UCSD-AML1 (cell line): ENCODE measurements around the gene DOCK4.

ENCODE experiments used
- DNase-seq: peaks from one replicate; lab custom pipeline; 2025; ENCODE audit not compliant: unreplicated experiment; lab: John Stamatoyannopoulos, UW

The DOCK4 gene

DNA sequence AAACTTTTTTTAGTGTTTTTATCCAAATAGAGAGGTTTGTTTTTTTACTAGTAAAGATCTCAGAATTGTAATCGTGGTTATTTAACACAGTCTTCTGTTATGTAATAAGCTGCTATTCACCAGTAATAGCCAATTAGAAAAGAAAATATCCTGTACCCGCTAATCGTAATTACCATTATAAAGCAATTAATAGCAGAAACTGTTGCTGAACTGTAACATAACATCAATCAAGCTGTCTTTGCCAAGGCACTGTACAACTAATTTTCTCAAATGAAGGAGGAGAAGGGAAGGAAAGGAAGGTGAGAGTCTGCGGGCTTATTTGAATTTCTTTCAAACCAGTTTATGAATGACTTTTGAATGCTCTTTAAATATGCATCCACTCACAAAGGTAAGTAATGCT lies 9.6 kb upstream of the DOCK4 start:
- no peak for DNase-seq

DNA sequence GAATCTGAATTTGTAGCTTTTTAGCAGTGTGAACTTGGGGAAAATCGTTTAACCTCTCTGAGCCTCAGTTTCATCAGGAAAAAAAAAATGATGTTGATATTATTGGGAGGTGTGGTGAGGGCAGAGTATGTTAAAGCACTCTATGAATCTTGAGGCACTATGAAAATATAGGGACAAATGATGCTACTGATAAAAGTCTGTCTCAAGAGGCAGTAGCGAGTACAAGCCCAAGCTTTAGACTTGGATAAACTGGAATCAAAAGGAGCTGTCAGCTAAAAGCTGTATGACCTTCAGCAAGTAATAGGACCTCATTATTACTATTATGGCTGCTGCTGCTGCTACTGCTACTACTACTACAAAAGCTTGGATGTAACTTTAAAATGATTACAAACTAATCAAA lies 8.7 kb upstream of the DOCK4 start:
- DNase-seq: no peak

DNA sequence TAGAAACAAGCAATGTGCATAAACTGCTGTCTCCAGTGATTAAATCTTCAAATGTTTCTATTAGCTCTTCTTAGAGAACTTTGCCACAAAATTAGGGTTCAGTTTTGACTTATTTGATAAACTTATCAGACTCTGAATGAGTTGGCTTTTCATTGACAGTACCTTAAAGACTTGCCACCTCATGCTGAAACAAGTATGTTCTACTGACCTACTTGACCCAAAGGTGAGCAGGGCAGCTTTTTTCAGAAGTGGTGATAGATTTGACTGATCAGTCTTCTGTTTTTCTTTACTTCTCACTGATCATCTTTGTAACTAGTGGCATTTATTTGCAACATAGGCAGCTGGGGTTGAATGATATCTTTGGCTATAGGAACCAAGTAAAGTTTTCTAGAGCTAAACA lies 8.1 kb upstream of the DOCK4 start:
- DNase-seq: no peak

DNA sequence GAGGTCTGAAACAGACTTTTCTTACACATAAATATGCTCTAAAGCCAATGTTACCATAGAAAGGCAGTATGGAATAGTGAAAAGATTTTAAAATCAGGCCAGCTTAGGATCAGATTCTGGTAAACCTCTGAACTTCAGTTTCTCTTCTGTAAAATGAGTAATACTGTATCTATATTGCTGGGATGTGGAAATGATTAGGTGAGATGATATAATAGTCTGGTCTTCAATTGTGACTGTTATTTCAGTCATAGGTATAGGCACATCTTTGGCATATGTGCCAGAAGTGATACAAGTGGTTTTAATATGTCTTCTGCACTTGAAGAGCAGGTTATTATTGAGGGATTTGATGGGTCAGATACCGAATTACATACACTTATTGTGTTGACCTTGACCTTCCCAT lies 7.5 kb upstream of the DOCK4 start:
- DNase-seq: no peak

DNA sequence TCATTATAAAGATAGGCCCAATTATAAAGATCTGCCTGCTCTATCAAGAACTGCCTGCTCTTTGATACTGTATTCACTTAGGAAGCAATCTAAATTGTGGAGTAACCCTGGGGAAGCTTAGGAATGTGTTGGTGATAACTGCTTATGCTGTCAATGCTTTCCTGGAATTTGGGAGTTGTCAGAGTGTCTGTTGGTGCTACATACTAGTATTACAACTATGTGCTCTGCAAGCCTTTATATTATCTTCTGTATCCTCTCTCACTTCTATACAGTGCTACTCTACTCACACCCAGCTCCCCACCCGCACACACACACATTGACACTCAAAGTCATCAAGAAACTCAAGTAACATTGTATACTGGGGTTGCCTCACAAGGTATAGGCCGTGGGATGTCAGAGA lies 6.4 kb upstream of the DOCK4 start:
- DNase-seq: no peak

DNA sequence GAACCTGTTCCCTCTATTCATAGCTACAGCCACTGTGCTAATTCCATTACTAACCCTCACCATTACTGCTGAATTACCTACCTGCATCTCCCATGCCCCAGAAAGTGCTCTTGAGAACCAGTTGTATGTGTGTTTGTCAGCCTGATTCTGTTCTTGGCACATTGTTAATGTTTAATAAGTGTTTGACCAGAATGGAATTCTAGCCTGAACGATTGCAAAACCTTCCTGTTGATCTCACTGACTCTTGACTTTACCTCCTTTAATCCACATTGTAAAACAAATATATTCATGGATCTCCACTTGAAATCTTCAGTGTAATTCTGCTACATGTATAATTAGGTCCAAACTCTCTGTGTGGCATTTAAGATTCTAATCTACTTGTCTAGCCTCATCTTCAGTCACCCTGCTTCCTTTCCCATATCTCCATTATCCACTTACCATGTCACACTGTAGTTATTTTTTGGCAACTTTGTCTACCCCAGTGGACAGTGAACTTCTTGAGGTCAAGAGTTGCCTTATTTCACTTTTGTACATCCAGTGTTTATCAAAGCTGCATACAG lies 5.2 kb upstream of the DOCK4 start:
- DNase-seq: no peak

DNA sequence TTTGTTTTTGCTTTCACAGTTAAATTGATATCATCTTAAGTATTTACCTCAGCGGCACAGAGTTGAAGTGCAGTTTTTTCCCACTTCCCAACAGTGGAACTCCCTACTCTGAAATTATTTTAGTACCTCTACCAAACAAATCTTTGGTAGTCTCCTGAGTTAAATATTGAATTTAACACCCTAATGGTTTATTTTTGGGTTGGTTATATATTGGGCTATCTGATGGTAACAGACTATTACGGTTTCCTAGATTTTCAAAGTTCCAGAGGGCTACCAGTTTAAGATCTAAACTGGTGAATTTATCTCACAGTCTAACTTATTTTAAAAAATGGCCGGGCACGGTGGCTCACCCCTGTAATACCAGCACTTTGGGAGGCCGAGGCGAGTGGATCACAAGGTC lies 1.6 kb upstream of the DOCK4 start:
- no peak for DNase-seq

DNA sequence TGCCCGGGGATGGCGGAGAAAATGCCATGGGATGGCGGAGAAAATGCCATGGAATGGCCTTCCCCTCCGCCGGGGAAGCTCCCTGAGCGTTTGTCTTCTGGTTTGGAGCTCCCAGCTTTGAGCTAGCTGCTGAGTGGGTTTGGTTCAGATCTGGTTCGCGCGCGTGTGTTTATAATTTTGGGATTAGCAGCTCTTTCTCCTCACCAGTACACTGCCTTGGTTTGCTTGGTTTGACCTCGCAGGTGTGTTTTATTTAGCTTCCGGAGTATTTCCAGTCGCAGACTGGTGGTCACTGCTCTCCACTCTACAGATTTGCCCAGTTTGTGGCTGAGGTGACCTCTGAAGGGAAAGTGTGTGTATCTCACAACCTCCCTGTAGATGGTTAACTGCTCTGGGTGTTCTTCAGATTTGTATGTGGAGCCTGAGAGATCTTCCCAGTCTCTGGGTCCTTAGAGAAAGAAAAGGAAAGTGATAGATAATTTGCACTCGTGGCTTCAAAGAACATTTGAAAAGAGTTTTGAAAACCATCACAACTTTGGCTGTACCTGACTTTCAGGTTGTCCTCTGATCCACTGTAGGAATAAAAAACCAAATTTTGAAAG lies 893 bp upstream of the DOCK4 start:
- DNase-seq: no peak

DNA sequence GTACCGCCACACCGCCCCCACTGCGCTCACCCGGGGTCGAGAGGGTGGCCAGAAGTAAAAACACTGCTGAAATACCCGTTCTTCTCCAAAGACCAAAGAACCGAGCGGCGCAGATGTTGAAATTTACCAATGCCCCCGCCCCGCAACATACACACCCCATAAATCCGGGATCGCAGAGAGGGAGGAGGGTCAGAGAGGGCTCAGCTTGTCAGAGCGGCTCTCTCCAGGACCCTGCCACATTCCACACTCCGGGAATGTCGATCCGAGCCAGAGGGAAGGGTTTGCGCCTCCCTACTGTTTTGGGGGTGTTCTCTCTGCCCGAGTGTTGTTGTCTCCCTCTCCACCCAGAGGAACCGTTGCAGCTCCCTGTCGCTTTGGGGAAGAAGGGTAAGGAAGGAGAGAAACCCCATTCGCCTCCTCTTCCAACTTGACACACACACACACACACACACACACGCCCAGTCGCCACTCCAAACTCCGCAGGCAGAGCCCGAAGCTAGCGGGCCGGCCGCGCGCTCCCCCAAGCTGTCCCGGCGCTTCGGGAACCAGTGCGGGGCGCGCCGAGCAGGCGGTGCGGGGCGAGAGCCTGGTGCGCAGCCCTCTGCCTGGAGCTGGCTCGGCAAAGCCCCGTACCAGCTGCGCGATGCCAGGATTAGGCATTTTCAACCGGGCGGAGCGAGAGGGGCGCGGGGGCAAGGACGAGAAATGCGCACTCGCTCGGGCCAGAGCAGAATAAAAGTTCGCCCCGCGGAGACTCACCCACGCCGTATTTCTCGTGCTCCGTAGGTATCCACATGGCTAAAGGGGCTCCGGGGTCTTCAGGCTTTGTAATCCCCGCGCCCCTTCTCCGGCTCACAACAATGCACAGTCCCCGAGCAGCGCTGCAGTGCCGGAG lies 609 bp downstream of the DOCK4 start:
- DNase-seq: peak; percentile 31

DNA sequence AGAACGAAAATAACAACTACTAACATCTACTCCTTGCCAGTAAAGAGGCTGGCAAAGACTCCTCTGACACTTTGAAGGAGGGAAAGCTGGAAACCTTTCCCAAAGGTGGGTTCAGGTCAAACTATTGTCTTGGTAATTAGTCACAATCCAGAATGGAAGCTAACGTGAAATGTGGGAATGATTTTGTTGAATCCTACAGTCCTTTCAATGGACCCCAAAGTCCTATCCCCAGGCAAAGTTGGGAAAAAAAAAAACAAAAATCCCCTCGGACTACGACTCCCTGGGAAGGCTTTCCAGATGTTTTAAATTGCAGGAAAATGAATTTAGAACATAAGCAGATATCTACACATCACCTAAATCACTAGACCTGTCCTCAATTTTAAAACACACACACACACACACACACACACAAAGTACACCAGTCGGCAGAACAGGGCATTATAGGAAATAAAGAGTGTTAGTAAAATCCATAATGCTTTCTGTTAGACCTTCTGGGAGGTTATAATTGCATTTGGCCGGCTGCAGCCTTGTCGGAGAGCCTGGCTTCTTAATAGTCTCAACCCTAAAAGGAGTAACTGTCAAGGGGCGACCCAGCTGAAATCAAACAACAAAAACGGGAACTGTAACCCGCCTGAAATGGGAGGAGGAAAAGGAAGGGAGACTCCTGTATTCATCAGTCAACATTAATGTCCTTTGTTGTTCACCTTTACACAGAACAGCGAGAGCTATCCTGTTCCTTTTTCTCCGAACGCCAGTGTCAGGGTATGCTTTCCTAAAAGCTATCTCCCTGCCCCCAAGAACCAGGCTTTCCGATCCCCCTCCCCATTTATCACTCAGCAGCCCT lies 1.5 kb downstream of the DOCK4 start:
- DNase-seq: peak; percentile 7

DNA sequence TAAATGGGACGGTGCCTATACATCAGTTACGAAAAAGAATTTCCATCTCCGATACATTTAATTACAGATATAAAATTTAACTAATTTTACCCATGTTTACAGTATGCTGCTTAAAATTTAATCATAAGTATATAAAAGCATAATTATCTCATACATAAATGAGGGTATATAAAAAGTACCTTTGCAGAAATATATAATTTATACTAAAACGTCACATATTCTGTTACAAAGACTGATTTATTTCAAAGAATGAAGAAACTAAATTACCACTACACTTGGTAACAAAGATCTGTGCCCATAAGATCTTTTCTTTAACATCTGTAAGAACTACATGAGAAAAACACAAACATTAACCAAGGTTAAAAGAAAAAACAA lies 2.8 kb downstream of the DOCK4 start:
- no peak for DNase-seq

DNA sequence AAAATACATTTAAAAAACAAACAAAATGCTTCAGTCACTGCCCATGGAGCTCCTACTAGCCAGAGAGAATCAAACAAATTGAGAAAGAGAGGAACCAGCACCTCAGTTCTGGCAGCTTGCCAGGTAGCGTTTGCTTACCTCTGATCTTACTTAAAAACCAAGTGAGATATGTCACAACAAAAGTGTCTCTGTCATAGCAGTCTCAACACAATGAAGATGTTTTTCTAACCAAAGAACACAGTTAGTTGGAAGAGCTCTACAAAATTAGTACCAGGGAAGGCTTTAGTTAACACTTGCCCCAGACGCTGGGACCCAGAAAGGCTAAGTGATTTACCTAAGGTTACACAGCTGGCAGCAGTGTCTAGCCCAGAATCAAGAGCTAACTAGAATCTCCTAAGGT lies 3.4 kb downstream of the DOCK4 start:
- DNase-seq: no peak

DNA sequence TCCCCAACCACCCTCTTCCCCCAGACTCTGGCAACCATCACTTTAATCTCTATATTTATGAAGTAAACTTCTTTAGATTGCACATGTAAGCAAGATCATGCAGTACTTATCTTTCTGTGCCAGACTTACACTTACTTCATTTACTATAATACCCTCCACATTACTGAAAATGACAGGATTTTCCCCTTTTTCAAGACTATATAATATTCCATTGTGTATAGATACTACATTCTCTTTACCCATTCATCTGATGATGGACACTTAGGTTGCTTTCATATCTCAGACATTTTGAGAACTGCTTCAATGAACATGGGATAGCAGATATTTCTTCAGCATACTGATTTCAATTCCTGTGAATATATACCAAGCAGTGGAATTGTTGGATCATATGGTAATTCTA lies 4.4 kb downstream of the DOCK4 start:
- DNase-seq: no peak

DNA sequence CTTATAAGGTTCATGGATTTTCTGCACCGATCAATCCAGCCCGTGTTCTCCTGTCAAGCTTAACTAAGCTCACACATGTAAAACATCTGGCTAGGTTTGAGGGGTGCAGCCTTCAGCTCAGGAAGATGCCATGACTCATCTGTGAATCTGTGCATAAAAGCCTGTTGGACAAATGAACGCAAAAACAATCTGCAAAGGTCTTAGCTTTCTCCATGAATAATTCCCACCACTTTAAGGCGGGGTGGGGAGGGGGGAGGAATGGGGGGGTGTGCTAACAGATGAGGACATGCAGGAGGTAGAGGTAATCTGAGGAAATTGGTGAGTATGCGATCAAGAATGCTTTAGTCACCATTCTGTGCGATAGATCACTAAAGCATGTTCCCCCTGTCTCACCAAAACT lies 4.8 kb downstream of the DOCK4 start:
- no peak for DNase-seq

DNA sequence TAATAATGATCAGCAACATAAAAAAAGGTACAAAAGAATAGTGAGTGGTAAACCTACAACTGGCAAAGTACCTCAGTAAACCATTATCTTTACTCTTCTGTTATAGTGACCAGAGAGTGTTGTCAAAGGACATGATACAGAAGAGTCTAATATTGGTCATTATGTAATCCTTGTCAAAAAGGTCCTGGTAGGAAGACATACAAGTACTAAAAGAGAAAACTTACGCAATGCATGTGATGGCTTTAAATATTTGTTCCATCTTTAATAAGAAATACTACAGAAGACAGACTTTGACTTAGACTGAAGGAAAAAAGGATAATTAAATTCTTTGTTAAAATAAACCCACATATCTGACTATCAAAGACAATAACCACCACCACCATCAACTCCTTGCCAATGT lies 6.5 kb downstream of the DOCK4 start:
- DNase-seq: no peak

DNA sequence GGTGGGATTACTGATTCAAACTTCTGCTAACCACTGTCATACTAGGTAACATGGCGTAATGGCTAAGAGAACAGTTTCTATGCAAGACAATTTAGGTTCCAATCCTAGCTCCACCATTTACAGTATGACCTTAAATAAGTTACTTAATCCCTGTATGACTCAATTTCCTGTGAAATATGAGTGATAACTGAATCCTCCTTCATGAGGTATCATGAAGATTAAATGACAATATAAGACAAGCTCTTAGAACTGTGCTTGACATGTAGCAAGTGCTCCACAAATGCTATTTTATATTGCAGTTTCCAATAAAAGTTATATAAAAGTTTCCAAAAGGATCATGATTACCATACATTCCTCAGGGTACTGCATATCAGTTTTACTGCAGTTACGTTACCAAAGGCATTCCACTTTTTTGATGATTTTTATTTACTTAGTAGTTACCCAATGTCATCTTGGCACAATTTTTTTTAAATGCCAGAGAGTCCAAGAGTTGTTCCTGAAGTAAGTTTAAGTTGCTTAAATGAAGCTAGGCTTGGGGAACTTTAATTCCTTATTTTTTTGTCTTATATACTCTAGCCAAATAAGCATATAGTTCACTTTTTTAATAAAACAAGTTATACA lies 7.1 kb downstream of the DOCK4 start:
- no peak for DNase-seq

DNA sequence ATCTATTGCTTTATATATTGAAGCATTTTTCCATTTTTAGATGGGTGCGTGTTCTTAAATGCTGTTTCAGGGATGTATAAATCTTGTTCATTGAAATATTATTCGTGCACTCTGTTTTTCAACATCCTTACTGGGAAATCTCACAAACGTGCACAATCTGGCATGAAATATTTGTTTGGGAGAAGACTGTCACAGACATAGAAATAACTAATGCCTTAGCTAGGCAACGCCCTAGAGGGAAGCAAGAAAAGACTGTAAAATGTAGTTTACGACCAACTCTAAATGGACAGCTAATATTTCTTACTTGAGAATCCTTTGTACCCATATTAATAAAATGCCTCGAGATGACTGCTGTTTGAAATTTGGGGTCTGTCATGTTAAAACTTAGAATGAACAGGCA lies 8.9 kb downstream of the DOCK4 start:
- no peak for DNase-seq

DNA sequence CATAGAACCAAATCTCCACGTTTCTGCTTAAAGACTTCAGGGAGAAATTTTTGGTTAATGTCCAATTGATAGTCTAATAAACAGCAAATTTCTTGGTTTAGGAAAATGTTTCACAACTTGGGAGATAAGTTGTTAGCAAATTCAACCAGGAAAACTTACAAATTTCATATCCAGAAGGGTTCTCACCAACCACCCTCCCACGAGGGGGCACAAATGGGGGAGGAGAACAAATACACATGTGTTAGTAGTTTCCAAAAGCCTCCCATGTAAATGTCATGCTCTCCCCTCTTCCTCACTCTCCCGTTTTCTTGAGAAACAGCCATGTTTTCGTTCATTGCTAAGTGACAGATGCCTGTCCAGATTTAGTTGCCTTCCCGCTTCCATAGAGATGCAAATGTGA lies 10.5 kb downstream of the DOCK4 start:
- DNase-seq: no peak

DNA sequence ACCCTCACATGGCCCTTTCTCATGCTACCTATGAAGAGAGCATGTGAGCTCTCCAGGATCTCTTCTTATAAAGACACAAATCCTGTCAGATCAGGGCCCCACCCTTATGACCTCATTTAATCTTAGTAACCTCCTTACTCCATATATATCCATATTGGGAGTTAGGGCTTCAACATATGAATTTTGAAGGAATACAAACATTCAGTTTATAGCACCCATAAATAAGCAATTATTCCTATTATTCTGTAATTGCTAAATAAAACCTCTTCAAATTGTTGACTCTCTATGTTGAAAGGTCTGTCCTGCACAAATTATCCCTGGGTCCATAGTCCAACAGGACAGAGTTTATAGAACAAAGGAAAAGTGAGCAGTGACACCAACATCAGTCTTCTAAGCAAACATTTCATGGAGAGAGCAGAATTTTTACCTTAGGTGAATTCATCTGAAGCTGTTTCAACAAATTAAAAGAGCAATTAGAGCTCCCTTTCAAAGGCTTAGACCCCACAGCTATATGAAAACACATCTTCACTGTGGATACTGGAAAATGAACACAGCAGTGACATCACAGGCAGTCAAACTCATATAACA lies 12.2 kb downstream of the DOCK4 start:
- DNase-seq: no peak

DNA sequence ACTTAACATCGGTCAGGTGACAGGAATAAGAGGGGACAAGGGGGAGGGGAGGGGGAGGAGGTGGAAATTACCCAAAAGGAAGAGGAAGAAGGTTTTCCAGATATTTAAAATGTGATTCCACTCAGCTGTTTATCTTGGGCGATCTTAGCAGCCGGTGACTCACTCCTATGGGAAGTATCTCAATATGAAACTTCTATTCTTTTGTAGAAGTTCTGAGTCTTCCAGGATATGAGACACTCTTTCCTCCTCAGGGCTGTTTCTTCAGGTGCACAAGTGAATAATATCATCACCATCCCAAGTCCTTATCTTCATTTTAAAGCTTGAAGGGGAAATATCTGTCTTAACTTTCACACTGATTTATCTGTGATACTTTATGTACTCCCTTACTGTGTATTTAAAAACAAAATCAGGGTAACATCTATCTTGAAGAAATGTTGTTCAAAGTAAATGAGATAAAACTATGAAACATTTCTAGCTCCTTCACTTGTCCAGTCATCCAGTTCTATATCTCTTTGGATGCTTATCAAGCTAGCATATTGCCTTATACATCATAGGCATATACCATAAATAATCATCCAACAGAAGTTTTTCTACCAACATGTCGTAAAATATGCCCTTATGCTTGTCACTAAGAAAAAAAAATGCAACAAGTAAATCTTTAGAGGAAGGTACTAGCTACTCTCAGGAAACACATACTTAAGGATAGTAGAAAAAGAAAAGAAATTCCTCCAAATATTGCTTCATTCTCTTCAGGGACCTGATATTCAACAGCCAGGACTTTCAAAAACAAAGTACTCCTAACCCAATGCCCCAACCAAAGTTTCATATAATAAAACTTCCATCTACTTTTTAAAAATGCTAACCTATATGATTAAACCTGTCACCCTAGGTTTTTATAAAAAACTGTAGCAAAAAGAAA lies 13.7 kb downstream of the DOCK4 start:
- DNase-seq: no peak
